Lung microvascular endothelial cell (primary cell): Measurements from ENCODE around the gene RTN4RL1. TPM values are rescaled to one million over a fixed set of nuclear protein-coding genes. Genes with fewer than 3 reads are reported as not detected.

ENCODE experiments used
- DNase-seq, 2 donors: peaks; one replicate each; pipeline versions ENCODE4 v3.0.0 to v3.0.0-alpha.2; 2010; ENCODE audit warnings: low read depth in 2 of 2
- total RNA-seq: library from RNA; depleted of rRNA; stranded (reverse); fragments of >200 nt; gene quantifications from 2 replicates; pipeline ENCODE4 v1.2.1, GENCODE V29; 2014

Gene RTN4RL1
- total RNA-seq, 1 donor from 2014 or later: 0.40 TPM

DNA sequence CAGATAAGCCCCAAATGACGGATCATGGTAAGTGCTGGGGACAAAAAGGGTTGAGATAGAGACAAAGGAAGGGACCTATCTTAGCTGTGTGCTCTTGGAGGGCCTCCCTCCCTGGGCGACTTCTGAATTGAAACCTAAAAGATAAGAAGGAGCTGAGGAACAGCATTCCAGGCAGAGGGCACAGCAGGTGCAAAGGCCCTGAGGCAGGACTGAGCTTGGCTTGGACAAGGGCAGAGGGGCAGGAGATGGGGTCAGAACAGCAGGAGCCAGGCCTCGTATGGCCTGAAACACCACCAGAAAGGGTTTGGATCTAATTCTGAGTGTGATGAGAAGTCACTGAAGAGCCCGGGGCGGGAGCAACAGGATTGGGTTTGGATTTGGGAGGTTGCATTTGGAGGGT, 75.4 kb downstream of the RTN4RL1 start:
- DNase-seq: no peak

DNA sequence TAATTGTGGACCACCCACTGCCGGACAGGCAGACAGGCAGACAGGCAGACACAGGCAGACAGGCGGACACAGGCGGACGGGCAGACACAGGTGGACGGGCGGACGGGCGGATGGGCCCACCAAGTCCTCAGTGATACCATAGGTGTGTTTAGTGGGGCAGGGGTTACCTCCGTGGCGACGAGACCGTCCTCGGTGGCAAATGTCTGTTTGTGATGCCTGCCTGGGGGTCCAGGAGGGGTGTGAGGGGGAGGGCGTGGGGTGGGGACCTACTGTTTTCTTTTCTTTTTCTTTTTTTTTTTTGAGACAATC, 76.7 kb downstream of the RTN4RL1 start:
- no peak for DNase-seq

- DNase-seq: no peak
Measured at GRCh38 chr17:1947743-1948516, 77.2 kb downstream of the RTN4RL1 start.

GRCh38 chr17:1947229-1947742, 77.8 kb downstream of the RTN4RL1 start:
- no peak for DNase-seq

GRCh38 chr17:1946021-1946932, 78.9 kb downstream of the RTN4RL1 start:
- DNase-seq: peak in 1 of 2 donors; percentile 4

DNA sequence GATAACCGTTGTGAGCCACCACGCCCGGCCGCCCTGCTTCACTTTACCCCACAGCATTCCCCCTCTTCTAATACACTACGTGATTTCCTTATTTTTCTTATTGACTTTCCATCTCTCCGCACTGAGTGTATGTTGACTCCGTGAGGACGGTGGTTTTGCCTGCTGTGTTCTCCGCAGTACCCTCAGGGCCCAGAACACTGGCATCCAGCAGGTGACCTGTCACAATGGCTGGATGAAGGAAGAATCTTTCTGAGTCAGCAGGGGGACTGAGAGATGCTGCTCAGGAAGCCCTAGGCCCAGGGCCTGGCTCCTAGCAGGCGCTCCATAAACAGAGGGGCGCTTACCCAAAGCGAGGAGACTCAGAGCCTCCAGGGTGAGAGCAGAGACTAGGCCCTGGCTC, 79.5 kb downstream of the RTN4RL1 start:
- no peak for DNase-seq

- DNase-seq: no peak
Measured at GRCh38 chr17:1943436-1943831, 81.7 kb downstream of the RTN4RL1 start.

GRCh38 chr17:1942666-1943435, 82.3 kb downstream of the RTN4RL1 start:
- no peak for DNase-seq

DNA sequence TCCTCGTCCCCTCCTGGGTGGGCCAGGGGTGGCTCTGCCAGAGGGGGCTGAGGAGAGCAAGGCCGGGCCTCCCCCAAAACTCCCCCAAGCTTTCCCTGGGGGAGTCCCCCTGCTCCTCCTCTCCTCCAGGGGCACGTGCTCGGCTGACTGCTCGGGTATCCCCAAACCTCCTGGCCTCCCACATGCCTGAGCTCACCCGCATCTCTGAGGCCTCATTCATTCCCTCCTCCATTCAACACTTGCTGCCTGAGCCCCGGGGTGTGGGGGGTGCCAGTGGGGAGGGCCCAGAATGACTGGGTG, 83.1 kb downstream of the RTN4RL1 start:
- no peak for DNase-seq

- DNase-seq: no peak
Measured at GRCh38 chr17:1941272-1942065, 83.7 kb downstream of the RTN4RL1 start.

DNA sequence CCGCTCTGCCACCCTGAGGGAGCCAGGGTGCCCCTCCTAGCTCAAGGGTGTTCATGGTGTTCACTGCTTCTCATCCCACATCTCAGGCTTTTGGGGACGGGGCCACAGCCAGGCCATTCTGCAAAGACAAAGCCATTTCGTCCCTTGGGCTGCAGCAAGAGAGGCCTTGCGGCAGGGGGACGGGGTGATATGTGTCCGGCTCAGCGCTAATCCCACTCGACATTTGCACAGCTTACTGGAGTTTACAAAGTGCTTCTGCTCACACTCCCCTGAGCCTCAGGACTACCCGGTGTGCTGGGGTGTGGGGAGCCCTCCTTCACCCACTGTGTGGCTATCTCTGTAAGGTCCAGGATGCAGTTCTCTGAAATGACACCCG, 84.3 kb downstream of the RTN4RL1 start:
- no peak for DNase-seq

- no peak for DNase-seq
Measured at GRCh38 chr17:1939981-1940809, 84.9 kb downstream of the RTN4RL1 start.

DNA sequence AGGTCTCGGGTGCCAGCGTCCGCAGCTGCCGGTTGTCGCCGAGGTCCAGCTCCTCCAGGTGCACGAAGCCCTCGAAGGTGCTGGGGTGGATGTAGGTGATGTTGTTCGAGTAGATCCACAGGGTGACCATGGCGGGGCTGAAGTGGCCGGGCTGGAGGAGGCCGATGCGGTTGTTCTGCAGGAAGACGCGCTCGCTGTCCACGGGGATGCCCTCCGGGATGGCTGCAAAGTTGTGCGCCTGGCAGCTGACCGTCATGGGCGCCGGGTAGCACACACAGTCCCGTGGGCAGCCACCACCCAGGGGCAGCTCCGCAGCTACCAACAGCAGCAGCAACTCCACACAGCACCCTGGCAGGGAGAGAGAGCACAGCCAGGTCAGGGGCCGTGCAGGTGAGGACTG, 87.7 kb downstream of the RTN4RL1 start:
- DNase-seq: no peak

DNA sequence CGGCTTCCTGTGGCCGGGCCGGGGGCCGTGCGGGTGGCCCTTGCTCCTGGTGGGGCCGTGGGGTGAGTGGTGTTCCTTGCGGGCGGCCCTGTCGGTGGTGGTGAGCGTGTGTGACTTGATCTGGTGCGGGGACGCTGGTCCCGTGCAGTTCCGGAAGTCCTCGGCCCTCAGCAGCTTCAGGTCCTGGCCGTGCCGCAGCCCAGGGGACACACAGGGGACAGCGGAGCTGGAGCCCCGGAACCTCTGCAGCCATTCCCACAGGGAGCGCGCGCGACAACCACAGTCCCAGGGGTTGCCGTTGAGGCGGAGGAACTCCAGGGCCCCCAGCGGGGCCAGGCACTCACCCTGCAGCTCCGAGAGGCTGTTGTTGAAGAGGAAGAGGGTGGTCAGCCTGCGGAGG, 88.4 kb downstream of the RTN4RL1 start:
- DNase-seq: no peak

GRCh38 chr17:1934901-1935300, 90.2 kb downstream of the RTN4RL1 start:
- DNase-seq: no peak

DNA sequence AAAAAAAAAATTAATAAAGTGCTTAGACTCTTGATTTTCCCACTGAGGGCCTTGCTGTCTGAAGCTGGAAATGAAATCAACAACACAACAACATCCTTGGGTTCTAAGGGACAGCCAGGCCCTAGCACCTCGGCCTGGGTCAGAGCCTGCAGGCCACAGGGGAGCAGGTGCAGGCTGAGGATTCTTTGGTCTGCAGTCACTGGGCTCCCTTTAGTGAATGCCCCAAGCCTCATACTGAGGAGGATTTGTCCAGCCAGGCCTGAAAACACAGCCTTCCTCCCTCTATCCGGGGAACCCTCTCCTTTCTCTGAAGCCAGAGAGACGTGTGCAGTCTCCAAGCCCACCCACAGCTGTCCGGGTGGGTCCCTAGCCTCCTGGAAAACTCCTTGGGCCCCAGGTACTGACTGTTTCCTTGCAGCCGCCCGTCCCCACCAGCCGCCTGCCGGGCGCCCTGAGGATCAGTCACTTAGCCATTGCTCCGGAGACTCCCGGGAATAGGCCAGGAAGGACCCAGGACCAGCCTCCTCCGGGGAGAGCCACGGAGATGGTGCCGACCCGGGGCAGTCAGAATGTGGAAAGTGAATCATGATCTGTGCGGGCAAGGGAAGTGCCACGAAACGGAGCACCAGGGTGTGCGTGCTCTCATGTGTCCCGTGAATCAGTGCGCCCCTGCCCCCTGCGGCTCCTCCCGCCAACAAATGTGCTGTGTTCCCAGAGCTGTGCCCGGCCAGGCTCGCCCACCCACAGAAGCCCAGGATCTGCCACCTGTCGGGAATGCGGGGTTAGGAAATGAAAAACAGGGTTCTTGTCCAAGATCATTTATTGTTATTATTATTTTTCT, 91.0 kb downstream of the RTN4RL1 start:
- no peak for DNase-seq

DNA sequence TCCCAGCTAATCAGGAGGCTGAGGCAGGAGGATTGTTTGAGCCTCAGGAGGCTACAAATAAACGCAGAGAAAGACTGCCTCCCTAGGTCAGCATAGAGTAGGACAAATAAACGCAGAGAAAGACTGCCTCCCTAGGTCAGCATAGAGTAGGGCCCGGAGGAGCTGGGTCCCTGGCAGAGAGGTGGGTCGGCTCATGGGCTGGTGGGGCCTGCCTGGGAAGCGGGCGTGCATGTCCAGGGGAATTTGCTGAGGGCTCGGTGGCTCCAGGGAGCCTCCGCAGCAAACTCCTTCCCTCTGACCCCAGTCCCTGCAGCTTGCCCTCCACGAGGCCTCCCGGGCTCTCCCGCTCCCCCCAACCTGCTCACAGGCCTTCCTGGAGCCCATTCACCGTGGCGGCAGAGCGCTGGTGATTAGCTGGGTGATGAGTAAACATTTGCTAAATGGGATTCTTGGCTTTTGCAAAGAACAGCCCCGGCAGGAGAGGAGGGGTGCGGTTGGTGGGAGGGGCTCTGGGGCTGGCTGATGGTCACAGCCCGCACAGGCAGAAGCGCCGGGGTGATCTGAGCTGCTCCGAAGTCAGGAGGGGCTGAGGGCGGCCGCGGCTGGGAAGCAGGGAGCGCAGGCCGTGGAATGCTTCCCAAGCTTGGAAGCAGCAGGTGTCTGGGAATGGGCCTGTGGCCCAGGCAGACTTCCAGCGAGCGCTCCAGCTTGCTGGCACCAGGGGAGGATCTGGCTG, 93.1 kb downstream of the RTN4RL1 start:
- no peak for DNase-seq

GRCh38 chr17:1930337-1930645, 94.8 kb downstream of the RTN4RL1 start:
- no peak for DNase-seq

- no peak for DNase-seq
Measured at GRCh38 chr17:1928976-1929375, 96.2 kb downstream of the RTN4RL1 start.
